HL-60 (cell line): Measurements from ENCODE around the gene TLE2.

Experiments used
- TF ChIP-seq, protein P1 (sequence below): IDR thresholded peaks from one replicate; pipeline ENCODE4 v1.5.1; 2011; ENCODE audit warnings: low read length, control low read depth, inconsistent platforms; ENCODE audit not compliant: insufficient read depth
- TF ChIP-seq, protein P2 (sequence below): IDR thresholded peaks from 2 replicates; pipeline ENCODE4 v1.6.1; 2012; ENCODE audit warnings: low read depth; ENCODE audit not compliant: insufficient replicate concordance

- TF ChIP-seq, protein P1, sequence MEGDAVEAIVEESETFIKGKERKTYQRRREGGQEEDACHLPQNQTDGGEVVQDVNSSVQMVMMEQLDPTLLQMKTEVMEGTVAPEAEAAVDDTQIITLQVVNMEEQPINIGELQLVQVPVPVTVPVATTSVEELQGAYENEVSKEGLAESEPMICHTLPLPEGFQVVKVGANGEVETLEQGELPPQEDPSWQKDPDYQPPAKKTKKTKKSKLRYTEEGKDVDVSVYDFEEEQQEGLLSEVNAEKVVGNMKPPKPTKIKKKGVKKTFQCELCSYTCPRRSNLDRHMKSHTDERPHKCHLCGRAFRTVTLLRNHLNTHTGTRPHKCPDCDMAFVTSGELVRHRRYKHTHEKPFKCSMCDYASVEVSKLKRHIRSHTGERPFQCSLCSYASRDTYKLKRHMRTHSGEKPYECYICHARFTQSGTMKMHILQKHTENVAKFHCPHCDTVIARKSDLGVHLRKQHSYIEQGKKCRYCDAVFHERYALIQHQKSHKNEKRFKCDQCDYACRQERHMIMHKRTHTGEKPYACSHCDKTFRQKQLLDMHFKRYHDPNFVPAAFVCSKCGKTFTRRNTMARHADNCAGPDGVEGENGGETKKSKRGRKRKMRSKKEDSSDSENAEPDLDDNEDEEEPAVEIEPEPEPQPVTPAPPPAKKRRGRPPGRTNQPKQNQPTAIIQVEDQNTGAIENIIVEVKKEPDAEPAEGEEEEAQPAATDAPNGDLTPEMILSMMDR: no peak
- TF ChIP-seq, protein P2, sequence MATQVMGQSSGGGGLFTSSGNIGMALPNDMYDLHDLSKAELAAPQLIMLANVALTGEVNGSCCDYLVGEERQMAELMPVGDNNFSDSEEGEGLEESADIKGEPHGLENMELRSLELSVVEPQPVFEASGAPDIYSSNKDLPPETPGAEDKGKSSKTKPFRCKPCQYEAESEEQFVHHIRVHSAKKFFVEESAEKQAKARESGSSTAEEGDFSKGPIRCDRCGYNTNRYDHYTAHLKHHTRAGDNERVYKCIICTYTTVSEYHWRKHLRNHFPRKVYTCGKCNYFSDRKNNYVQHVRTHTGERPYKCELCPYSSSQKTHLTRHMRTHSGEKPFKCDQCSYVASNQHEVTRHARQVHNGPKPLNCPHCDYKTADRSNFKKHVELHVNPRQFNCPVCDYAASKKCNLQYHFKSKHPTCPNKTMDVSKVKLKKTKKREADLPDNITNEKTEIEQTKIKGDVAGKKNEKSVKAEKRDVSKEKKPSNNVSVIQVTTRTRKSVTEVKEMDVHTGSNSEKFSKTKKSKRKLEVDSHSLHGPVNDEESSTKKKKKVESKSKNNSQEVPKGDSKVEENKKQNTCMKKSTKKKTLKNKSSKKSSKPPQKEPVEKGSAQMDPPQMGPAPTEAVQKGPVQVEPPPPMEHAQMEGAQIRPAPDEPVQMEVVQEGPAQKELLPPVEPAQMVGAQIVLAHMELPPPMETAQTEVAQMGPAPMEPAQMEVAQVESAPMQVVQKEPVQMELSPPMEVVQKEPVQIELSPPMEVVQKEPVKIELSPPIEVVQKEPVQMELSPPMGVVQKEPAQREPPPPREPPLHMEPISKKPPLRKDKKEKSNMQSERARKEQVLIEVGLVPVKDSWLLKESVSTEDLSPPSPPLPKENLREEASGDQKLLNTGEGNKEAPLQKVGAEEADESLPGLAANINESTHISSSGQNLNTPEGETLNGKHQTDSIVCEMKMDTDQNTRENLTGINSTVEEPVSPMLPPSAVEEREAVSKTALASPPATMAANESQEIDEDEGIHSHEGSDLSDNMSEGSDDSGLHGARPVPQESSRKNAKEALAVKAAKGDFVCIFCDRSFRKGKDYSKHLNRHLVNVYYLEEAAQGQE: no peak
Observed at GRCh38 chr19:3060857-3061181, 31.7 kb upstream of the TLE2 start.
